PC-9 (cell line): ENCODE data around the gene RTCA. TPM values are rescaled to one million over a fixed set of nuclear protein-coding genes. Genes with fewer than 3 reads are reported as not detected.

ENCODE experiments used
- BruUV-seq: library from RNA; stranded (reverse); fragments of 400-500 nt; replicated peaks from 2 replicates; lab custom pipeline; 2021; lab: Mats Ljungman, UMichigan
- CTCF ChIA-PET: fragments of 300-600 bp; sonication (Branson Sonifier 250); formaldehyde crosslinking; loops from one replicate; lab custom pipeline; 2022; ENCODE audit warnings: antibody characterized with exemption; lab: Charles Lee
- POLR2A ChIA-PET: fragments of 300-600 bp; sonication (Branson Sonifier 250); formaldehyde crosslinking; loops from one replicate; lab custom pipeline; 2022; ENCODE audit warnings: antibody characterized with exemption; ENCODE audit not compliant: unreplicated experiment; lab: Charles Lee
- DNase-seq, 2 experiments: peaks; one replicate each; pipeline versions ENCODE4 v3.0.0 to v3.0.0-alpha.2; 2015 to 2022; ENCODE audit warnings: mixed read lengths in 1 of 2
- H2AFZ ChIP-seq: fragments of 200-600 bp; sonication (generic); 2 replicates; pipeline ENCODE4 v1.8.1; 2017; ENCODE audit warnings: antibody characterized with exemption
- H3F3A ChIP-seq: fragments of 200-600 bp; sonication (generic); 2 replicates; pipeline ENCODE4 v1.8.1; 2017; ENCODE audit warnings: antibody characterized with exemption, mild to moderate bottlenecking, low read depth; ENCODE audit not compliant: insufficient read depth
- H3K27ac ChIP-seq: fragments of 200-600 bp; sonication (generic); 2 replicates; pipeline ENCODE4 v1.6.1; 2016; ENCODE audit warnings: mixed run types
- H3K27me3 ChIP-seq: fragments of 200-600 bp; sonication (generic); 2 replicates; pipeline ENCODE4 v1.6.1; 2016; ENCODE audit warnings: low read depth, mixed run types; ENCODE audit not compliant: insufficient read depth
- H3K36me3 ChIP-seq: fragments of 200-600 bp; sonication (generic); 2 replicates; pipeline ENCODE4 v1.6.1; 2016; ENCODE audit warnings: low read depth, mixed run types
- H3K4me1 ChIP-seq: fragments of 200-600 bp; sonication (generic); replicated peaks from 2 replicates; pipeline ENCODE4 v1.6.1; 2016; ENCODE audit warnings: mixed run types; ENCODE audit not compliant: insufficient read depth
- H3K4me2 ChIP-seq: fragments of 200-600 bp; sonication (generic); 2 replicates; pipeline ENCODE4 v1.6.1; 2017; ENCODE audit warnings: mixed run types
- H3K4me3 ChIP-seq: fragments of 200-600 bp; sonication (generic); 2 replicates; pipeline ENCODE4 v1.6.1; 2016; ENCODE audit warnings: mixed run types
- H3K79me2 ChIP-seq: fragments of 200-600 bp; sonication (generic); 2 replicates; pipeline ENCODE4 v1.6.1; 2017; ENCODE audit warnings: low read depth, mixed run types
- H3K9me2 ChIP-seq: fragments of 200-600 bp; sonication (generic); 2 replicates; pipeline ENCODE4 v1.8.1; 2017; ENCODE audit warnings: mild to moderate bottlenecking; ENCODE audit not compliant: insufficient read depth
- H3K9me3 ChIP-seq: fragments of 200-600 bp; sonication (generic); 2 replicates; pipeline ENCODE4 v1.8.1; 2016; ENCODE audit warnings: low read depth; ENCODE audit not compliant: insufficient read depth
- H4K20me1 ChIP-seq: fragments of 200-600 bp; sonication (generic); 2 replicates; pipeline ENCODE4 v1.8.1; 2017; ENCODE audit not compliant: insufficient read depth
- EZH2 ChIP-seq: fragments of 200-600 bp; sonication (generic); IDR thresholded peaks from 2 replicates; pipeline ENCODE4 v1.8.0; 2017; ENCODE audit warnings: antibody characterized with exemption, low read depth
- intact Hi-C: fragments of 100-400 bp; cut with micrococcal nuclease; formaldehyde crosslinking; loops from one replicate; pipeline ENCODE4 v1.10.0; 2022; ENCODE audit not compliant: unreplicated experiment
- total RNA-seq: library from RNA; stranded (reverse); gene quantifications from 2 replicates; pipeline ENCODE4 v1.2.3, GENCODE V29; 2021
- TF ChIP-seq, protein P1 (sequence below): fragments of 200-600 bp; sonication (generic); conservative IDR thresholded peaks from 2 replicates; pipeline ENCODE4 v1.6.1; 2017; ENCODE audit warnings: mixed run types, antibody characterized with exemption, mild to moderate bottlenecking, moderate library complexity

The RTCA gene
- total RNA-seq, 1 experiment from 2014 or later, result 38.1 TPM

DNA sequence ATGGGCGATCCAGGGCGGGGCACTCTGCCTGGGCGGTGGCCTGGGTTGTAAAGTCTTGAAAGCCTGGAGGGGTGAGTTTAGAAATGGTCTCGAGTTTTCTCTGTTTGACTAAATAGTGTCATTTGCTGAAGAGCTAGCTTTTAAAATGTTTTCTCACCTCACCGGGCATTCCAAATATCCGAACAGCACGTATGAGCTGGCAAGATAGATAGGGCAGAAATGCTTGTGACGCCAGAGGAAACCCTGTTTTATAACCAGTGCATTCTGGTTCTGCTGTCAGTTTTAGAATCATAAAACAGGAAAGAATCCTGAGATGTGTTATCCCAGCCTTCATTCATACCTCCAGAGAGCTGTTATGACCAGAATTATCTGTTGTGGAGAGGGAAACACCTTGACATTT lies 725 bp downstream of the RTCA start:
- ChIA-PET POLR2A (interaction anchor here (0.6 to 0.9 kb wide), 2 partner anchors 17 to 416 kb away, joined by 4 to 5 read pairs; no protein-coding TSS in a partner anchor), CTCF (no interaction called here)
- no peaks in the 10 kb centered on the region for H3K9me3 ChIP-seq
- H2AFZ ChIP-seq, result peak overlapping the region; percentile 98
- peaks cover 14% of the 10 kb centered on the region for H3K4me1 ChIP-seq
- no peaks in the 10 kb centered on the region for H4K20me1 ChIP-seq
- H3K79me2 ChIP-seq, result peaks cover 26% of the 10 kb centered on the region
- H3K4me3 ChIP-seq, result peak overlapping the region; percentile 76
- peaks cover 26% of the 10 kb centered on the region for H3K36me3 ChIP-seq
- no peaks in the 10 kb centered on the region for H3K9me2 ChIP-seq
- peak overlapping the region; percentile 81 for H3K4me2 ChIP-seq
- DNase-seq, result no peak
- H3K27me3 ChIP-seq, result no peaks in the 10 kb centered on the region
- TSS peak; percentile 50 for BruUV-seq
- no peak for TF ChIP-seq EZH2
- TF ChIP-seq, protein P1, sequence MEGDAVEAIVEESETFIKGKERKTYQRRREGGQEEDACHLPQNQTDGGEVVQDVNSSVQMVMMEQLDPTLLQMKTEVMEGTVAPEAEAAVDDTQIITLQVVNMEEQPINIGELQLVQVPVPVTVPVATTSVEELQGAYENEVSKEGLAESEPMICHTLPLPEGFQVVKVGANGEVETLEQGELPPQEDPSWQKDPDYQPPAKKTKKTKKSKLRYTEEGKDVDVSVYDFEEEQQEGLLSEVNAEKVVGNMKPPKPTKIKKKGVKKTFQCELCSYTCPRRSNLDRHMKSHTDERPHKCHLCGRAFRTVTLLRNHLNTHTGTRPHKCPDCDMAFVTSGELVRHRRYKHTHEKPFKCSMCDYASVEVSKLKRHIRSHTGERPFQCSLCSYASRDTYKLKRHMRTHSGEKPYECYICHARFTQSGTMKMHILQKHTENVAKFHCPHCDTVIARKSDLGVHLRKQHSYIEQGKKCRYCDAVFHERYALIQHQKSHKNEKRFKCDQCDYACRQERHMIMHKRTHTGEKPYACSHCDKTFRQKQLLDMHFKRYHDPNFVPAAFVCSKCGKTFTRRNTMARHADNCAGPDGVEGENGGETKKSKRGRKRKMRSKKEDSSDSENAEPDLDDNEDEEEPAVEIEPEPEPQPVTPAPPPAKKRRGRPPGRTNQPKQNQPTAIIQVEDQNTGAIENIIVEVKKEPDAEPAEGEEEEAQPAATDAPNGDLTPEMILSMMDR, result no peak
- intact Hi-C loops, result loop anchor here (1.0 to 2.0 kb wide), 4 partner anchors 12 to 134 kb away; partner anchors contain the start of genes CDC14A, DBT, SASS6 and TRMT13
- no peaks in the 10 kb centered on the region; the same call in 1 of the 2 replicates for H3F3A ChIP-seq
- H3K27ac ChIP-seq, result peak overlapping the region; percentile 44; the same call in 1 of the 2 replicates

DNA sequence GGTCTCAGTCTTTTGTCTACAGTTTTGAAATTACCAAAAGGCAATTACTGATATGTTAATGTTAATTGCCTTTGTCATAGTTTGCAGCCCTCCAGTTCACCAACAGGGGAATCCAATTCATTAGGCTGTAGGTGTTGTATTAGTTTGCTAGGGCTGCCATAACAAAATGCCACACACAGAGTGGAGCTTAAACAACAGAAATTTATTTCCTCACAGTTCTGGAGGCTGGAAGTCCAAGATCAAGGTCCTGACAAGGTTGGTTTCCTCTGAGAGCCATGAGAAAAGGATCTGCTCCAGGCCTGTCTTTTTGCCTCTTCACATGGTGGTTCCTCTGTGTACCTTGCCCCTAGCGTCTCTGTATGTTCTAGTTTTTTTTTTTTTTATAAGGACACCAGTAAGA lies 1.3 kb downstream of the RTCA start:
- H3F3A ChIP-seq, result no peaks in the 10 kb centered on the region; the same call in 1 of the 2 replicates
- peaks cover 26% of the 10 kb centered on the region for H3K79me2 ChIP-seq
- H3K27ac ChIP-seq, result no peak overlapping the region
- H3K9me2 ChIP-seq, result no peaks in the 10 kb centered on the region
- POLR2A ChIA-PET, result interaction anchor here (0.9 kb wide), 1 partner anchor 17 kb away, joined by 4 read pairs; no protein-coding TSS in a partner anchor
- H3K9me3 ChIP-seq, result no peaks in the 10 kb centered on the region
- CTCF ChIA-PET, result no interaction called here
- BruUV-seq, result no TSS peak
- TF ChIP-seq, protein P1, result no peak
- TF ChIP-seq EZH2, result no peak
- no peaks in the 10 kb centered on the region for H3K27me3 ChIP-seq
- H3K4me2 ChIP-seq, result peak overlapping the region; percentile 81
- peaks cover 14% of the 10 kb centered on the region for H3K4me1 ChIP-seq
- intact Hi-C loops, result loop anchor here (2.0 kb wide), 1 partner anchor 134 kb away; the partner anchor contains the start of genes SASS6 and TRMT13
- H3K4me3 ChIP-seq, result peak overlapping the region; percentile 76
- H4K20me1 ChIP-seq, result no peaks in the 10 kb centered on the region
- peaks cover 31% of the 10 kb centered on the region for H3K36me3 ChIP-seq
- DNase-seq, result no peak
- no peak overlapping the region for H2AFZ ChIP-seq

DNA sequence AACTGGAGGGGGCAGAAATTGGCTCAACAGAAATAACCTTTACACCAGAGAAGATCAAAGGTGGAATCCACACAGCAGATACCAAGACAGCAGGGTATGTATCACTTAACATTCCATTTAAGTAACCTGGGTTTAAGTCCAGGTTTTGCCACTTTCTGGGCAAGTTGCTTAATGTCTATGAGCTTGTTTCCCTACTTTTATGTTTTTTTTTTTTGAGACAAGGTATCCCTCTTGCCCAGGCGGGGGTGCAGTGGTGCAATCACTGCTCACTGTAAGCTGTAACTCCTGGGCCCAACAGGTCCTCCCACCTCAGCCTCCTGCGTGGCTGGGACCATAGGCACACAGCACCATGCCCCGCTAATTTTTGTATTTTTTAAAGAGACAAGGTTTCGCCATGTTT lies 2.2 kb downstream of the RTCA start:
- H3K4me3 ChIP-seq, result no peak overlapping the region
- H3K27ac ChIP-seq, result no peak overlapping the region
- no peak overlapping the region for H3K4me2 ChIP-seq
- ChIA-PET CTCF (no interaction called here), POLR2A (no interaction called here)
- no peaks in the 10 kb centered on the region for H4K20me1 ChIP-seq
- no peaks in the 10 kb centered on the region for H3K27me3 ChIP-seq
- H3K9me3 ChIP-seq, result no peaks in the 10 kb centered on the region
- no peak overlapping the region for H2AFZ ChIP-seq
- no TSS peak for BruUV-seq
- H3F3A ChIP-seq, result no peaks in the 10 kb centered on the region; the same call in 1 of the 2 replicates
- peaks cover 39% of the 10 kb centered on the region for H3K36me3 ChIP-seq
- H3K79me2 ChIP-seq, result peaks cover 26% of the 10 kb centered on the region
- intact Hi-C loops, result no loop called here
- TF ChIP-seq, protein P1, result no peak
- TF ChIP-seq EZH2, result no peak
- H3K4me1 ChIP-seq, result peaks cover 14% of the 10 kb centered on the region
- no peaks in the 10 kb centered on the region for H3K9me2 ChIP-seq
- DNase-seq, result no peak
